ENCODE data around the gene TUB.

The TUB gene

GRCh38 chr11:8105133-8105532, 24.1 kb downstream of the TUB start:
- no peak for DNase-seq (ENCODE audit: low read depth in 3 of 3)

DNA sequence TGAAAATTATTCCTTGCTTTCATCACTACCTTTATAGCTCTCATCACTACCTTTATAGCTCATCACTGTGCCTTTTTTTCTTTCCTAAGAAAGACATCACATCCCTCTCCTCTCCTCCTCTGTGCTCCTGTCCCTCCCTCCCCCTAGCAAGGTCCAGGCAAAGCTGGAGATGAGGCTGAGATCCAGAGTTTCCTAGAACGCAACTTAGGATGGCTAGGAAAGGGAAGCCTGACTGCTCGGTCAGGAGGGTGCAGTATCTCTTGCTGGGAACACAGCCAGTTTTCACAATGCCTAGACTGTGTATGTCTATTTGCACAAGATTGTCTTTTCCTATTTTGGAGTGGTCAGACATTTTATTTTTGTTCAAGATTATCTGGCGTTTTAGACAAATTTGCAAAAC, 24.7 kb downstream of the TUB start:
- DNase-seq (ENCODE audit: low read depth in 3 of 3), result no peak

DNA sequence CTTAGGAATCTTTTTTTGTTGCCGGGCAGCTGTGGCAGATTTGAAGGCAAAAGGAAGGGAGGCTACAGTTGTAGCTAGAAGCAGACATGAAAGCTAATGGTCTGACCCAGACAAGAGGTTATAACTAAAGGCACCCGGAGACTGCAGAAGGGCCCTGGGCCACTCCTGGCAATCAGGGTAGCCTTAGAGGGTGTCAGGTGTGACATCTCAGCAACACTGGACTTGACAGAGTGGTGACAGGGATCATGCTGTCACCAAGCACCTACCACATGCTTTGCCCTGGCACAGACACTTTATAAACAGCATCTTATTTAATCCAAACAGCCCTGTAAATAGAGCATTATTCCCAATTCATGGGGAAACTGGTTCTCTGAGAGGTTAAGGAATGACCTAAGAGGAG, 25.7 kb downstream of the TUB start:
- no peak for DNase-seq (ENCODE audit: low read depth in 3 of 3)

DNA sequence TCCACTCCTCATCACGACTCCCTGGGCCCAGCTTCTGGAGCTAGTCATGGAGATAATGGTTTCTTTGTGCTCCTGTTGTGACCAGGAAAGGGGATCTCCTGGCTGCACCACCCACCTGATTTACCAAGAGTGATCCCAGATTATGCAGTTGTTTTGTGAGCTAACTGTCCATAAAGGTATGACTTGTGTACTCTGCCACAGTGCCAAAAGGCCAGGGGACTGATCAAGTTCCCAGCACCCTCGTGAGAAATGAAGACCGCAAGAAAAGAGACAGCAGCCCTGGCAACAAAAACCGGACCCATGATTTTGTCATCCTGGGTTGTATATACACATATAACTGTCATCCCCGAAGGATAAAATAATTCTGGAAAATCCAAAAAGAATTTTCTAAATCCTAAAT, 26.6 kb downstream of the TUB start:
- DNase-seq (ENCODE audit: low read depth in 3 of 3), result no peak

- no peak for DNase-seq (ENCODE audit: low read depth in 3 of 3)
Observed at GRCh38 chr11:8108421-8108820, 27.4 kb downstream of the TUB start.

GRCh38 chr11:8109675-8110074, 28.7 kb downstream of the TUB start:
- no peak for DNase-seq (ENCODE audit: low read depth in 3 of 3)

DNA sequence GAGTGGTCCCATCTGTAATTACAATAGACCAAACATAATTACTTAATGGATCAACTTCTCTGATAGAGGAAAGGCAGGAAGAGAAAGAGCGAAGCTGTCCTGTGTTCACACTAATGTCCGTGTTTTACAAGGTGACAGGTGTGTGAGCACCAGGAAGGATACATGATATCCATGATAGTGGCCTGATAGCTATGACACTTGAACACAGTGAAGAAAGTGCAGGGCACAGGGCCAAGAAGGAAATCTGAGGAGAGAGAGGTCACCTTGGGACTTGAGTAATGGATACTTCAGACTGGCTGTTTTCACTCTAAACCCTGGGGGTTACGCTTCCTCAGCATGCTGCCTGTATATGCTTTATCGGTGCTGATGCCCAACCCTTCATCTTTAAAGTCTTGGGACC, 29.4 kb downstream of the TUB start:
- no peak for DNase-seq (ENCODE audit: low read depth in 3 of 3)

DNA sequence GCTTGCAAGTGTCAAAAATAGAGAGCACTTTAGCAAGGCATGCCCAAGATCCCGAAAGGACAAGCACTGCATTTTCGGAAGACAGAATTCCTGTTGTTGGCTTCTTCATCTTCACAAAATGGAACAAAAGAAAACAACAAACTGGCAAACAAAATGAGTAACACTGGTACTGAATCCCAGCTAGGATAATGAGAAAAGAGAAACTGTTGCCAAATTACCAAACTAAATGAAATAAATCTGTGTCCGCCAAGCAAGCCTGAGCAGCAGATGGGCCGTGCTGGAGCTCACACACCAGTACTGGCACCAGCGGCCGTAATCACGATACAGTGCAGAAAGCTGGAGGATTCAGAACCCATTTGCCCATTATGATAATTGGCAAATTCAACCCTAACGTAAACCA, 30.6 kb downstream of the TUB start:
- DNase-seq (ENCODE audit: low read depth in 3 of 3), result no peak

GRCh38 chr11:8122173-8122764, 41.3 kb downstream of the TUB start:
- DNase-seq (ENCODE audit: low read depth in 3 of 3), result no peak

- DNase-seq (ENCODE audit: low read depth in 3 of 3), result no peak
Observed at GRCh38 chr11:8126649-8127289, 45.8 kb downstream of the TUB start.

GRCh38 chr11:8127447-8127846, 46.4 kb downstream of the TUB start:
- no peak for DNase-seq (ENCODE audit: low read depth in 3 of 3)

DNA sequence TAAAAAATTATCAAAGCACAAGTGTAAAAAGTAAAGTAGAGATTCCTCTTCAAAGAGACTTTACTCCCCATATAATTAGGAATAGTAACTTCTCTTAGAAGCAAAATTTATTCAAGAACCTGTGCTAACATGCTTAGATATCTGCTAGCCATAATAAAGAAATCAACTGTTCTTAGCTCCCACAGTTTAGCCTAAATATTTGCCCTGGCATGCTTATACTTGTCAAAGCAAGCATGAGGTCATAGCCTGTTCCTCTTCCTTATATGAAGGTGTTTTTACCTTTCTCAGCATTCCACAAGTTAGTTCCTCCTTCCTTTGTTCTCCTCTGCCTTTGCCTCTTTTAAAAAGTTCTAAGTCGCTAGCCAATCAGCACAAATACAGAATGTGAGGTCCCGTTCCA, 57.5 kb downstream of the TUB start:
- no peak for DNase-seq (ENCODE audit: low read depth in 3 of 3)

DNA sequence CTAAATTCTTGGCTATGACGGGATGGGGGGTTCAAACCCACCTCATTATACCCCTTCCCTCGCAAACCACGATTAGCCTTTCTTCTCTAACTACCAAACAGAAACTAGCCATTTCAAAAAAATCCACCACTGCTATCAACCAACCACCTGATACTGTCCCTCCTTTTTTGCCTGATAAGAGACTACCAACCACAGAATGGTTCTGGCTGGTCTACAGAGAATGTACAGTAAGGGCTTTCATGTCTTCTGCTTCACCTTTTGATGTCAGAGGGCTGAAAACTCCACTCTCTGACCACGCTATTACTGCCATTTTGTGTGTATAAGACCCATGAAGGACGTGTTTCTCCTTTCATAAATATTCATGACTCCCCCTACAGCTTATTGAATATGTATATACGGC, 68.7 kb downstream of the TUB start:
- no peak for DNase-seq (ENCODE audit: low read depth in 3 of 3)
